Lung microvascular endothelial cell (primary cell): ENCODE results near the gene HEXA. TPM values are rescaled to one million over a fixed set of nuclear protein-coding genes. Genes with fewer than 3 reads are reported as not detected.

Source experiments
- DNase-seq, 2 donors: peaks; one replicate each; pipeline versions ENCODE4 v3.0.0 to v3.0.0-alpha.2; 2010; ENCODE audit warnings: low read depth in 2 of 2
- total RNA-seq: library from RNA; depleted of rRNA; stranded (reverse); fragments of >200 nt; gene quantifications from 2 replicates; pipeline ENCODE4 v1.2.1, GENCODE V29; 2014

Gene HEXA
- total RNA-seq, 1 donor from 2014 or later: 62.3 TPM

DNA sequence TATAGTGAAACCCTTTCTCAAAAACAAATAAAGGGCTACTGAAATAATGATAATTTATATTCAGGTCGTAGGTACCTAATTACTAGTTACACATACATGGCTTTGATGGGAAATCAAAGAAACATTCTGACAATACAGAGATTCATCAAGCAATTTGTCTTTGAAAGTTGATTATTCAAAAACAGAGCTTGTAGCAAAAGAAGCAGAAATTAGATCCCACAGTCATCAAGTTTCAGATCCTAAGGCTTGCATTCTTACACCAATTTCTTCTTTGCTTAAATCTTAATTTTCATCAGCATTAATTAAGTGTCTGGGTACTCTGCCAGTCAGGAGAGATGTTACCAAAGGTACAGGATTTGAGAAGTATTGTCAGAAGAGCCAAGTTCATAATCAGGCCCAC is 1.5 kb upstream of the HEXA start:
- no peak for DNase-seq

DNA sequence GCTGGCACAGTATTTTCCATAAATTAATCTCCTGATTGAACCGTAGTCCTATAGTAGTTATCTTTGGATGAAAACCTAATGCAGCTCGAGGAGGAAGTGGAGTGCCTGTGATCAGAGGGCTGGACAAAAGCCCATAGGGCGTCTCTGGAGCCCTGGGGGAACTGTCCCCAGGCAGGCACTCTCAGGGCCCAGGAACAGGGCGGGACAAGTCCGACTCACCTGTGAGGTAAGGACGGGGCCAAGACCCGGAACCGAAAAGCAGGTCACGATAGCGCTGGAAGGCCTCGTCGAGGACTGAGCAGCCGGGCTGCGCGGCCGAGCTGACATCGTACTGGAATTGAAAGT is 341 bp downstream of the HEXA start:
- no peak for DNase-seq

- DNase-seq: no peak
Measured at GRCh38 chr15:72372361-72372760, 3.5 kb downstream of the HEXA start.

GRCh38 chr15:72369964-72370363 is 5.8 kb downstream of the HEXA start:
- peak in 1 of 2 donors; percentile 52 for DNase-seq

GRCh38 chr15:72368899-72369298 is 6.9 kb downstream of the HEXA start:
- peak in 1 of 2 donors; percentile 55 for DNase-seq

DNA sequence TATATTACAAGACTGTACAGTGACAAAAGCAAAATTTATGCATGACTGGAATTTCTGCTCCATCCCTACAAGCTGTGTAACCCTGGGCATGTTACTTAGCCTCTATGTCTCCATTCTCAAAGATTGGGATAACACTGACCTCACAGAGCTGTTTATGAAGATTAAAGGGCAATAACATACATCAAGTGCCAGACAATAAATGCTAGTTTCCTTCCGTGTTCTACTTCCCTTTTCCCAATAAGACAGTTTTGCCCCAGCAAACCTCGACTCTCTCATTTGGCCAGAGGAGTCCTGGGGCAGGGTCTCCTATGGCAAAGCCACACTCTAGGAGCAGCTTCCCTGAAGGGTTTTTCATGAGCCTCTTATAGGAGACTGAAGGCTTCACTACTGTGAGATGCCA is 7.5 kb downstream of the HEXA start:
- DNase-seq: no peak

DNA sequence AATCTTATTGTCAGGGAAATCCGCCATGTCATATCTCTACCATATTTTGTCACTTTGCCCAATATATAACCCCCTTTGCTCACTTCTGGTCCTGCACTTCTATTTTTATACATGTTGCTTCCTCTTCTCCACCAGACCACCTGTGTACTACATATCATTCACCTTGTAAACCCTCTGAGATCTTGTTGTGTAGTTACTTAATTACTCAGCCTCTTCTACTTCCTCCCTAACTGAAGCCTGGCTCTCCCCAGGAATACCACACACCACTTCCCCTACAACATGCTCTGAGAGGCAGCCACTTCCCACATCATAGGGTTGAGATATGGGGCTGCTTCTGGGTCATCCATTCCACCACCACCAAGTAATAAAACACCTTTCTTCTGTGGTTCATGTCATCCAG is 10.0 kb downstream of the HEXA start:
- peak in 1 of 2 donors; percentile 14 for DNase-seq

- DNase-seq: no peak
Measured at GRCh38 chr15:72361176-72361575, 14.6 kb downstream of the HEXA start.

DNA sequence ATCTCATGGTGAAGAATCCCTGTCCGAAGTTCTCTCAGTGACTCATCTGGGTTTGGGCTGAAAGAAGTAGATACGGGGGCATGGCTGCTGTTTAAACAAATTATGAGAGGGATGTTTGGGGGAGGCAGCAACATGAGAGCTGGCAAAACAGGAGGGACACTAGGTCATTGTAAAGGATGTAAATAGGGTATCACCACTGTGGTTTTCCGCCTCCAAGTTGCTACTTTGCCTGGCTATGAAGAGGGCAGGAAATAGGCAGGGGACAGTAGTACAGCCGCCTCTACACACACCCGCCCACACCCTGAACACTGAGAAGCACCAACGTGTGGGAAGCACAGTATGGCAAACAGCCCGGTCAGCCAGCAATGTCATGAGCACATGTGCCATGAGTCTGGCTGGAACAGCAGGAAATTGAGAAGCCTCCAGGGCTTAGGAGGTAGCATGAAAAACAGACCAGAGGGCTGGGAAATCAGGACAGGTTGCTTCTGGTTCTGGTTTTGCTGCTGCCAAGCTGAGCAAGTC is 17.1 kb downstream of the HEXA start:
- DNase-seq: peak; percentile 79 to 91

DNA sequence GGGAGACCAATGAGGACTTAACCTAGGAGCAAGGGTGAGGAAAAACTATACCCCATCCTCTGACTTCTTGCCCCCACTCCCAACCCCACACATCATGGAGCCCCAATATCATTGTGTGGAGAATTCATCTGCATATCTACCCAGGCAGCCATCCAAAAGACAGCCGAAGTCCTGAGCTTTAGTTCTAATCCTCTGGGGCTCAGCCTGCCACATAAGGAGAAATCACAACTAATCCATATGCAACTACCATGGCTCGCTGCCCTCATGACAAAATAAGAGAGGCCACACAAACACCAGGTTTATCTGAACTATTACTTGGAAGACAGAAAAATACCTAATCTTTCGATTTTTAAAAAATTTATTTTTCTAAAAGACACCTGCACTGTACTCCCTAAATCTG is 17.7 kb downstream of the HEXA start:
- DNase-seq: no peak

GRCh38 chr15:72354496-72354895 is 21.3 kb downstream of the HEXA start:
- no peak for DNase-seq

DNA sequence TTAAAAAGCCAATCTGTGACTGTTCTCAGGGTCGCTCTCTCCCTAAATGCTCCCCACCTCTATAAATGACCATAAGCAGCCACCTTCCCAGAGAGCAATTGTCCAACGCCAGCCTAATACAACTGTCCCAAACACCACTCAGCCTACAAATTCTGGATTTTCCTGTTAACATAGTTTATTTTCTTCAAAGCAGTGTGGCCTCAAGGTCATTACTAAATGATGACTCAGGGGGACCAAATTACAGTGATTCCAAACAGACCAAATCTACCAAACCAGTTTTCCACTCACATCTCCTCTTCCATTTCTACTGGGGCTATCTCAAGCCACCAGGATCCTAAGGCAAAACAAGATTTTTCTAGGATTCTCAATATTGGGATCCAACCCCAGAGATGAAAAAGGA is 22.5 kb downstream of the HEXA start:
- DNase-seq: no peak

- DNase-seq: no peak
Measured at GRCh38 chr15:72345806-72346205, 30.0 kb downstream of the HEXA start.

DNA sequence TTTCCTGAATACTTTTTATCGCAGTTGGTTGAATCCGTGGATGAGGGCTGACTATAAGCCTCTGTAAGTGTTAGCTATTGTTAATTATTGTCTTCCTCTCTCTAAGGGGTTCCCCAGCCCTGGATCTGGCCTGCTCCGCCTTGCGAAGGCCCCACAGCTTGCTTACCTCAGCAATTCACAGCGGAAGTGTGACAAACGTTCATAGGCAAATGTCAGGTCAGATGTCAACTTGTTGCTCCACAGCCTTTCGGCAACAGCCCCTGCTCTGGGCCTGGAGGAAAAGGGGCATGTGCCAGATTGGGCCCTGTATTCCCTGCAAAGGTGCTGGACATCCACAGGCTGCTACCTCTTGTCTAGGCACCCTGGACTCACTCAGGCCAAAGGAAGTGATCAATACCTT is 30.5 kb downstream of the HEXA start:
- no peak for DNase-seq

- no peak for DNase-seq
Measured at GRCh38 chr15:72344602-72345001, 31.2 kb downstream of the HEXA start.

- DNase-seq: peak; percentile 58 to 65
Measured at GRCh38 chr15:72342385-72342784, 33.4 kb downstream of the HEXA start.

- peak; percentile 21 to 34 for DNase-seq
Measured at GRCh38 chr15:72341361-72341760, 34.5 kb downstream of the HEXA start.

DNA sequence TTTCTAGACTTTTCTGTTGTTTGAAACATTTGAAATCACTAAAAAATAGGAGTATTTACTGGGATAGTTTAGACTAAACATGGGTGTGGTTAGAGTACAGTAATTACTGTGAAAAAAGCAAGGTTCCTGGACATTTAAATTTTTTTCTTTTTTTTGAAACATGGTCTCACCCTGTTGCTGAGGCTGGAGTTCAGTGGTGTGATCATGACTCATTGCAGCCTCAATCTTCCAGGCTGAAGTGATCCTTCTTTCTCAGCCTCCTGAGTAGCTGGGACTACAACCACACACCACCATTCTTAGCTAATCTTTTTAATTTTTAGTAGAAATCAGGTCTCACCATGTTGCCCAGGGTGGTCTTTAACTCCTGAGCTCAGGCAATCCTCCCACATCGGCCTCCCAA is 35.4 kb downstream of the HEXA start:
- no peak for DNase-seq

GRCh38 chr15:72339777-72340177 is 36.0 kb downstream of the HEXA start:
- DNase-seq: peak; percentile 80 to 81

DNA sequence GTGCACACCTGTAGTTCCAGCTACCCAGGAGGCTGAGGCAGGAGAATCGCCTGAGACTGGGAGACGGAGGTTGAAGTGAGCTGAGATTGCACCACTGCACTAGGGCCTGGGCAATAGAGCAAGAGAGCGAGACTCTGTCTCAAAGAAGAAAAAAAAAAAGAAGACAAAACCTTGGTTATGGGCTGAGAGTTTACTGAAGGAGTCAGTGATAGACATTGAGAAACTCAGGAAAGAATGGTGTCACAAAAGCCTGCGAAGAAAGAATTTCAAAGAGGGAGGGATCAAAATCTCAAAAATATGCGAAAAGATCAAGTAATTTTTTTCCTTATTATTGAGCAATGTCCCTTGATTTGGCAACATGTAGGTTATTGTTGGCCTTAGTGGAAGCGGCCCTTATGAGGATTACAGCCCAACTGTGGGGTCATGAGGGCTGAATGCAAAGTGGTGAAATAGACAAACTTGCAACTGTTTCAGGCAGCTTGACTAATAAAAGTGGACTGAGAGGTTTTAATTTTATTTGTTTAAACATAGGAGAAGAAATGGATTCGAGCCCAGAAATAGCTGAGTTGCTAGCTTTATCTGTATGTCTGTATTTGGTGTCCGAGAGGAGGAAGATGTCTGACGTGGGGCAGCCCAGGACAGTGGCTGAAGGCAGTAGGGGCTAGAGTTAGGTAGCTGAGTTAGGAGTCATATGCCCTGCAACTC is 37.0 kb downstream of the HEXA start:
- peak in 1 of 2 donors; percentile 20 for DNase-seq

DNA sequence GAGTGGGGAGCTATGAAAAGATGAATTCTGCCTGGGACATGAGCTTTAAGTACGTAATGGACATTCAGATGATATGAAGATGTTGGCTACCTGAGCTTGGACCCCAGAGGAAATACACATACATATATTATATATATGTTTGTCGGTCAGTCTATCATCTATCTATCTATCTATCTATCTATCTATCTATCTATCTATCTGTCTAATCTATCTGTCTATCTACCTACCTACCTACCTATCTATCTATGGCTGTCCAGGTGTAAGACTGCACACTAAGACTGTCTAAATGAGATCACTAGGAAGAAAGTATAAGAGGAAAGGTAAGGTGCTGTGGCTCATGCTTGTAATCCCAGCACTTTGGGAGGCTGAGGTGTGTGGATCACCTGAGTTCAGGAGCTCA is 37.7 kb downstream of the HEXA start:
- DNase-seq: no peak

DNA sequence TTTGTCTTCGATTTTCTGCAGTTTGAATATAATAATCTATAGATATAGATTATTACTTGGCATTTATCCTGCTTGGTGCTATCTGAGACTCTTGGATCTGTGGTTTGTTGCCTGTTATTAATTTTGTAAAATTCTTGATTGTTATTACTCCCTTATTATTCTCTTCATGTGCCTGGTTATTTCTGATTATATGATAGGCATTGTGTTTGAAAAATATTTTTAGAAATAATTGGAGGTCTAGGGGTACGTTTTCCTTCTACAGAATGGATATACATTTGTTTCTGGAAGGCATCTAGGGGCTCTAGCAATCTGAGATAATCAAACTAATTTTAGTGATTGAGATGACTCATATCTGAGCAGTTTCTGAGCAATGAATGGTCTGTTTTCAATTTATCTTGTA is 41.0 kb downstream of the HEXA start:
- DNase-seq: no peak

- no peak for DNase-seq
Measured at GRCh38 chr15:72331021-72331420, 44.8 kb downstream of the HEXA start.

DNA sequence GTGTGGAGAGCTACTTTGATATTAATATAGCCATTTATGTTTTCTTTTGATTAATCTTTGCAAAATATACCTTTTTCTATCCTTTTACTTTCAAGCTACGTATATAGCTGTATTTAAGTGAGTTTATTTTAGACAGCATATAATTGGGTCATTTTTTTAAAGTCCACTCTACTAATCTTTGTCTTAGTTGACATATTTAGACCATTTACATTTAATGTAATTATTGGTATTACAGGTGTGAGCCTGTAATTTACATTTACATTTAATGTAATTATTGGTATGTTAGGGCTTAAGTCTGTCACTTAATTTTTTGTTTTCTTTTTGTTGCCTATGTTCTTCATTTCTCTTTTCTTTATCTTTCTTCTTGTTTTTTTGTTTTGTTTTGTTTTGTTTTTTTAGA is 52.1 kb downstream of the HEXA start:
- DNase-seq: no peak
